GM12873 (cell line): Measurements from ENCODE around the gene DUSP22.

Source experiments
- CTCF ChIP-seq: IDR thresholded peaks from 2 replicates; pipeline ENCODE4 v1.5.1; 2012; ENCODE audit warnings: low read depth, mild to moderate bottlenecking, moderate library complexity, low read length, control low read depth; ENCODE audit not compliant: insufficient read depth; ENCODE audit errors: missing control alignments

DUSP22 gene

GRCh38 chr6:357791-358341 lies 65.6 kb downstream of the DUSP22 start:
- TF ChIP-seq CTCF, result no peak

GRCh38 chr6:358432-358831 lies 66.1 kb downstream of the DUSP22 start:
- no peak for TF ChIP-seq CTCF

- no peak for TF ChIP-seq CTCF
These were observed 66.6 kb downstream of the DUSP22 start for GRCh38 chr6:358847-359246.

GRCh38 chr6:359261-360035 lies 67.2 kb downstream of the DUSP22 start:
- no peak for TF ChIP-seq CTCF

- no peak for TF ChIP-seq CTCF
These were observed 68.1 kb downstream of the DUSP22 start for GRCh38 chr6:360349-360748.

GRCh38 chr6:360764-361373 lies 68.6 kb downstream of the DUSP22 start:
- no peak for TF ChIP-seq CTCF

- TF ChIP-seq CTCF, result no peak
These were observed 69.3 kb downstream of the DUSP22 start for GRCh38 chr6:361411-362132.
